ENCODE results near the gene MYO1B. TPM values are rescaled to one million over a fixed set of nuclear protein-coding genes. Genes with fewer than 3 reads are reported as not detected.

MYO1B gene
- total and polyA plus RNA-seq, 2 of the 8 experiments (the other 6 are each of a cell fraction or from before 2014, with no cell fraction given) = 15.5 to 61.2 TPM

GRCh38 chr2:191365089-191365488, 119.9 kb downstream of the MYO1B start:
- Histone ChIP-seq H2BK5ac (ENCODE audit: low read depth, low read length) (no peak overlapping the region), H3K18ac (ENCODE audit: extremely low read depth, low read length) (no peak overlapping the region), H3K14ac (ENCODE audit: insufficient read length) (no peak overlapping the region), H2BK12ac (ENCODE audit: low read depth, low read length) (no peak overlapping the region), H3K9me3 (ENCODE audit: insufficient read depth in 2 of 2, low read depth in 1 of 2, low read length in 1 of 2) (no peaks in the 10 kb centered on the region), H3K27ac (ENCODE audit: low read depth, low read length) (no peak overlapping the region), H2BK20ac (ENCODE audit: low read length) (no peak overlapping the region), H3K4me3 (ENCODE audit: extremely low read depth in 1 of 4, insufficient read depth in 2 of 4, low read depth in 3 of 4, low read length in 4 of 4) (no peak overlapping the region), H3K27me3 (replicated peaks in 1 of 4; ENCODE audit: control insufficient read depth in 3 of 4, extremely low read depth in 1 of 4, insufficient read depth in 3 of 4, low read length in 3 of 4) (no peaks in the 10 kb centered on the region), H4K20me1 (replicated peaks in 1 of 2; ENCODE audit: control insufficient read depth in 1 of 2, insufficient read depth in 2 of 2, low read length in 2 of 2) (no peaks in the 10 kb centered on the region), H3K56ac (replicated peaks; ENCODE audit: insufficient read length, low read depth, low read length) (no peak overlapping the region), H2AK5ac (ENCODE audit: low read depth, low read length) (no peak overlapping the region), H3K4ac (replicated peaks; ENCODE audit: insufficient read length, low read depth, low read length) (no peak overlapping the region), H3K23me2 (ENCODE audit: low read depth, low read length) (no peaks in the 10 kb centered on the region), H2AFZ (ENCODE audit: low read length) (no peak overlapping the region), H3K9ac (replicated peaks in 1 of 4; ENCODE audit: extremely low read depth in 1 of 4, low read depth in 3 of 4, low read length in 3 of 4) (no peak overlapping the region), H2BK15ac (ENCODE audit: low read length) (no peak overlapping the region), H3K23ac (ENCODE audit: insufficient read length) (no peak overlapping the region), H3K79me2 (ENCODE audit: control insufficient read depth in 1 of 2, insufficient read depth in 2 of 2, low read length in 2 of 2) (no peaks in the 10 kb centered on the region), H3K36me3 (ENCODE audit: control insufficient read depth in 2 of 4, insufficient read depth in 4 of 4, low read length in 3 of 4) (peaks cover 2 to 6% (median 3%) of the 10 kb centered on the region in 4 experiments; a peak in 5 of 8 replicates), H4K91ac (replicated peaks; ENCODE audit: insufficient read length, low read length) (no peak overlapping the region), H3K79me1 (ENCODE audit: low read depth, low read length) (no peaks in the 10 kb centered on the region), H3K4me1 (replicated peaks in 1 of 4; ENCODE audit: control insufficient read depth in 3 of 4, insufficient read depth in 4 of 4, low read length in 3 of 4) (no peaks in the 10 kb centered on the region), H4K5ac (ENCODE audit: insufficient read length, low read depth, low read length) (no peak overlapping the region), H2BK120ac (replicated peaks; ENCODE audit: low read depth, low read length) (no peak overlapping the region), H4K8ac (ENCODE audit: extremely low read depth, insufficient read depth, low read length) (no peak overlapping the region), H3K4me2 (ENCODE audit: insufficient read depth in 1 of 2, low read depth in 2 of 2, low read length in 2 of 2) (no peak overlapping the region)
- CTCF ChIA-PET (ENCODE audit: partially characterized antibody) = interaction anchor here (0.7 to 2.9 kb wide), 5 partner anchors 10 to 147 kb away, joined by 3 to 12 read pairs (median 4); no protein-coding TSS in a partner anchor
- no peak for DNase-seq (ENCODE audit: low read depth in 1 of 2, low spot score in 2 of 2)
- no peak for TF ChIP-seq FOSL1 (IDR thresholded peaks at IDR 0.05; ENCODE audit: insufficient read depth, low read depth, low read length)
- TF ChIP-seq BCL11A (IDR thresholded peaks at IDR 0.05; ENCODE audit: low read depth in 2 of 2, low read length in 2 of 2) = no peak
- TF ChIP-seq KDM4A (IDR thresholded peaks at IDR 0.05; ENCODE audit: low read depth, low read length, severe bottlenecking) = no peak
- no peak for TF ChIP-seq KDM5A (IDR thresholded peaks at IDR 0.05; ENCODE audit: low read length)
- no peak for TF ChIP-seq YY1 (IDR thresholded peaks at IDR 0.05; ENCODE audit: low read depth, low read length)
- TF ChIP-seq, protein P1, sequence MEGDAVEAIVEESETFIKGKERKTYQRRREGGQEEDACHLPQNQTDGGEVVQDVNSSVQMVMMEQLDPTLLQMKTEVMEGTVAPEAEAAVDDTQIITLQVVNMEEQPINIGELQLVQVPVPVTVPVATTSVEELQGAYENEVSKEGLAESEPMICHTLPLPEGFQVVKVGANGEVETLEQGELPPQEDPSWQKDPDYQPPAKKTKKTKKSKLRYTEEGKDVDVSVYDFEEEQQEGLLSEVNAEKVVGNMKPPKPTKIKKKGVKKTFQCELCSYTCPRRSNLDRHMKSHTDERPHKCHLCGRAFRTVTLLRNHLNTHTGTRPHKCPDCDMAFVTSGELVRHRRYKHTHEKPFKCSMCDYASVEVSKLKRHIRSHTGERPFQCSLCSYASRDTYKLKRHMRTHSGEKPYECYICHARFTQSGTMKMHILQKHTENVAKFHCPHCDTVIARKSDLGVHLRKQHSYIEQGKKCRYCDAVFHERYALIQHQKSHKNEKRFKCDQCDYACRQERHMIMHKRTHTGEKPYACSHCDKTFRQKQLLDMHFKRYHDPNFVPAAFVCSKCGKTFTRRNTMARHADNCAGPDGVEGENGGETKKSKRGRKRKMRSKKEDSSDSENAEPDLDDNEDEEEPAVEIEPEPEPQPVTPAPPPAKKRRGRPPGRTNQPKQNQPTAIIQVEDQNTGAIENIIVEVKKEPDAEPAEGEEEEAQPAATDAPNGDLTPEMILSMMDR (IDR thresholded peaks at IDR 0.05; ENCODE audit: control extremely low read depth in 1 of 3, insufficient read depth in 1 of 3, low read depth in 1 of 3, low read length in 3 of 3) = no peak
- TF ChIP-seq PHF8 (conservative IDR thresholded peaks at IDR 0.05; ENCODE audit: low read depth, low read length) = no peak
- no peak for TF ChIP-seq NANOG (IDR thresholded peaks at IDR 0.05; ENCODE audit: insufficient read depth, low read depth, low read length, poor library complexity, severe bottlenecking)
- no peak for TF ChIP-seq CBX5 (IDR thresholded peaks at IDR 0.05; ENCODE audit: low read depth, low read length)
- no peak for FAIRE-seq
- 91% methylated on average over 2 of the region's 2 CpGs; no CpG with 5 or more reads in 1 of the 2 experiments for WGBS, 2 experiments (ENCODE audit: extremely low coverage in 1 of 2, insufficient coverage in 1 of 2, insufficient read length in 1 of 2, insufficient replicate concordance in 2 of 2, low coverage in 1 of 2, low lambda C conversion rate in 2 of 2, missing lambda C conversion rate in 1 of 2)
- POLR2A ChIA-PET (ENCODE audit: partially characterized antibody) = no interaction called here

Data from H1 (cell line).